ENCODE results near the gene POMGNT1. TPM values are rescaled to one million over a fixed set of nuclear protein-coding genes. Genes with fewer than 3 reads are reported as not detected.
A peak's percentile ranks its signal among the peaks of the same experiment; 100 is the strongest.

POMGNT1 gene
- total and polyA plus RNA-seq, 4 donors: 34.6 to 70.2 (median 44.7) TPM

- Histone ChIP-seq H3K9me3 (ENCODE audit: control insufficient read depth in 4 of 4, insufficient read depth in 3 of 4, low read length in 3 of 4) (no peaks in the 10 kb centered on the region), H3K27me3 (ENCODE audit: control insufficient read depth in 3 of 3, insufficient read depth in 3 of 3, low read length in 2 of 3) (no peaks in the 10 kb centered on the region), H3K4me1 (ENCODE audit: control insufficient read depth in 5 of 5, insufficient read depth in 5 of 5, low read length in 5 of 5) (peaks cover 0 to 11% (median 8%) of the 10 kb centered on the region in 5 donors), H3K27ac (ENCODE audit: low read depth in 1 of 2, low read length in 1 of 2) (peak overlapping the region in 1 of 2 donors; percentile 72), H3K36me3 (ENCODE audit: control insufficient read depth in 4 of 4, insufficient read depth in 4 of 4, low read length in 4 of 4) (no peaks in the 10 kb centered on the region), H3K9ac (ENCODE audit: insufficient read depth in 1 of 2, low read length in 2 of 2) (no peak overlapping the region), H3K4me3 (no peak overlapping the region)
- TF ChIP-seq CTCF (IDR thresholded peaks at IDR 0.05; ENCODE audit: control extremely low read depth, extremely low read depth): no peak
- 81 to 88% methylated on average over 2 of the region's 2 CpGs for WGBS, 2 donors
- no peak for DNase-seq
- ATAC-seq (ENCODE audit: insufficient read depth, low FRiP score): no peak
These were observed 8.2 kb upstream of the POMGNT1 start for GRCh38 chr1:46206399-46206798.

- H3K9ac ChIP-seq (ENCODE audit: insufficient read depth in 1 of 2, low read length in 2 of 2): no peak overlapping the region
- no peaks in the 10 kb centered on the region for H3K36me3 ChIP-seq (ENCODE audit: control insufficient read depth in 4 of 4, insufficient read depth in 4 of 4, low read length in 4 of 4)
- peak overlapping the region in 1 of 2 donors; percentile 72 for H3K27ac ChIP-seq (ENCODE audit: low read depth in 1 of 2, low read length in 1 of 2)
- peaks cover 0 to 11% (median 8%) of the 10 kb centered on the region in 5 donors for H3K4me1 ChIP-seq (ENCODE audit: control insufficient read depth in 5 of 5, insufficient read depth in 5 of 5, low read length in 5 of 5)
- DNase-seq: no peak
- no peak for ATAC-seq (ENCODE audit: insufficient read depth, low FRiP score)
- H3K4me3 ChIP-seq: no peak overlapping the region
- no peak for TF ChIP-seq CTCF (IDR thresholded peaks at IDR 0.05; ENCODE audit: control extremely low read depth, extremely low read depth)
- WGBS, 2 donors: 47 to 69% methylated on average over 3 of the region's 3 CpGs
- H3K9me3 ChIP-seq (ENCODE audit: control insufficient read depth in 4 of 4, insufficient read depth in 3 of 4, low read length in 3 of 4): no peaks in the 10 kb centered on the region
- no peaks in the 10 kb centered on the region for H3K27me3 ChIP-seq (ENCODE audit: control insufficient read depth in 3 of 3, insufficient read depth in 3 of 3, low read length in 2 of 3)
These were observed 7.6 kb upstream of the POMGNT1 start for GRCh38 chr1:46205791-46206190.

GRCh38 chr1:46205141-46205540, 6.9 kb upstream of the POMGNT1 start:
- H3K27me3 ChIP-seq (ENCODE audit: control insufficient read depth in 3 of 3, insufficient read depth in 3 of 3, low read length in 2 of 3): no peaks in the 10 kb centered on the region
- TF ChIP-seq CTCF (IDR thresholded peaks at IDR 0.05; ENCODE audit: control extremely low read depth, extremely low read depth): no peak
- H3K4me3 ChIP-seq: no peak overlapping the region
- ATAC-seq (ENCODE audit: insufficient read depth, low FRiP score) (no peak), DNase-seq (no peak)
- H3K36me3 ChIP-seq (ENCODE audit: control insufficient read depth in 4 of 4, insufficient read depth in 4 of 4, low read length in 4 of 4): no peaks in the 10 kb centered on the region
- H3K27ac ChIP-seq (ENCODE audit: low read depth in 1 of 2, low read length in 1 of 2): peak overlapping the region in 1 of 2 donors; percentile 72
- no peak overlapping the region for H3K9ac ChIP-seq (ENCODE audit: insufficient read depth in 1 of 2, low read length in 2 of 2)
- H3K4me1 ChIP-seq (ENCODE audit: control insufficient read depth in 5 of 5, insufficient read depth in 5 of 5, low read length in 5 of 5): peaks cover 0 to 11% (median 8%) of the 10 kb centered on the region in 5 donors
- WGBS, 2 donors: 83 to 89% methylated on average over 3 of the region's 3 CpGs
- no peaks in the 10 kb centered on the region for H3K9me3 ChIP-seq (ENCODE audit: control insufficient read depth in 4 of 4, insufficient read depth in 3 of 4, low read length in 3 of 4)

GRCh38 chr1:46204406-46204742, 6.1 kb upstream of the POMGNT1 start:
- ATAC-seq (ENCODE audit: insufficient read depth, low FRiP score) (no peak), DNase-seq (no peak)
- Histone ChIP-seq H3K36me3 (ENCODE audit: control insufficient read depth in 4 of 4, insufficient read depth in 4 of 4, low read length in 4 of 4) (no peaks in the 10 kb centered on the region), H3K9me3 (ENCODE audit: control insufficient read depth in 4 of 4, insufficient read depth in 3 of 4, low read length in 3 of 4) (no peaks in the 10 kb centered on the region), H3K27me3 (ENCODE audit: control insufficient read depth in 3 of 3, insufficient read depth in 3 of 3, low read length in 2 of 3) (no peaks in the 10 kb centered on the region), H3K4me1 (ENCODE audit: control insufficient read depth in 5 of 5, insufficient read depth in 5 of 5, low read length in 5 of 5) (peaks cover 0 to 11% (median 8%) of the 10 kb centered on the region in 5 donors), H3K27ac (ENCODE audit: low read depth in 1 of 2, low read length in 1 of 2) (peak overlapping the region; percentile 7 to 89), H3K9ac (ENCODE audit: insufficient read depth in 1 of 2, low read length in 2 of 2) (no peak overlapping the region), H3K4me3 (no peak overlapping the region)
- no peak for TF ChIP-seq CTCF (IDR thresholded peaks at IDR 0.05; ENCODE audit: control extremely low read depth, extremely low read depth)
- 25 to 28% methylated on average over 5 of the region's 5 CpGs for WGBS, 2 donors

All from lung (tissue), 12 donors.